Measurements from ENCODE around the gene MXD1. TPM values are rescaled to one million over a fixed set of nuclear protein-coding genes. Genes with fewer than 3 reads are reported as not detected.
A peak's percentile ranks its signal among the peaks of the same experiment; 100 is the strongest.

The MXD1 gene
- total RNA-seq, 1 experiment from 2014 or later = 3.7 TPM

DNA sequence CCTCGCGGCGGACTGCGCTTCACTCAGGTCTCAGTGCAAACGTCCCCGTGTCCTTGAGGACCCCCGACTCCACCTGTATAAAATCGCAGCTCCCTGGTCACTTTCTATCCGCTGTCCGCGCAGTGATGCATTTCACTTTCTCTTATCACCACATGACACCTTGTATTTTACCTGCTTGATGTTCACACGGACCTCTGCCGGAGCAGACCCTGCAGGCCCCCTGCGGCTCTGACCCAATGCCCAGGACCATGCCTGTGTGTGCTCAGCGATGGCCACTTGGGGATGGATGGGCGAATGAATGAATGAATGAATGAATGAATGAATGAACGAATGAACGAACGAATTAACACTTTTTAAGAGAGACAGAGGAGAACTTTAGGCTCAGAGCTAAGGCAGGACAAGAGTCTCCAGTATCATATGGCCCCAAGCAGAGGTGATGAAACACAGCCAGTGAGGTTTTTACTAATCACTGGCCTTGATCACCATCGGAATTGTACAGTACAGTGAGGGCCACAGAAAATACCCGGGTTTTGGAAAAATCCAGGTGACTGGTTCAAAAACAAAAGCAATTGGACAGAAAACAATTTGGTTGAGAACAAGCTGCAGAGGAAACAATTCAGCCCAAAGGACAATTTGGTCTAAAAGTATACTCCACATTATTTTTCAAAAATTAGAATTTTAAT is 34.2 kb downstream of the MXD1 start:
- Histone ChIP-seq H3K23ac (ENCODE audit: insufficient read length, low read depth, low read length) (no peak overlapping the region), H2BK12ac (ENCODE audit: insufficient read length, low read depth, low read length) (no peak overlapping the region), H3K4me2 (ENCODE audit: insufficient read depth, insufficient read length, low read length) (no peak overlapping the region), H2BK5ac (ENCODE audit: insufficient read length, low read length) (no peak overlapping the region), H3K79me2 (ENCODE audit: insufficient read depth, low read length) (no peaks in the 10 kb centered on the region), H4K20me1 (ENCODE audit: control insufficient read depth, insufficient read depth, insufficient read length) (no peaks in the 10 kb centered on the region), H3K27me3 (ENCODE audit: insufficient read depth, low read length) (no peaks in the 10 kb centered on the region), H3K9me3 (ENCODE audit: control insufficient read depth, low read depth, low read length) (no peaks in the 10 kb centered on the region), H2BK20ac (ENCODE audit: low read depth, low read length, poor library complexity, severe bottlenecking) (no peak overlapping the region), H3K4me1 (ENCODE audit: insufficient read depth, low read length) (no peaks in the 10 kb centered on the region), H3K56ac (ENCODE audit: insufficient read length, low read depth, low read length) (no peak overlapping the region), H3K18ac (ENCODE audit: insufficient read length, low read depth, low read length) (no peak overlapping the region), H2AK5ac (ENCODE audit: insufficient read length, low read length) (no peak overlapping the region), H4K91ac (ENCODE audit: insufficient read length, low read depth, low read length) (no peak overlapping the region), H3K4ac (ENCODE audit: low read depth, low read length) (no peak overlapping the region), H2BK15ac (ENCODE audit: low read depth, low read length) (no peak overlapping the region), H3K79me1 (ENCODE audit: insufficient read depth, low read depth, low read length, poor library complexity, severe bottlenecking) (no peaks in the 10 kb centered on the region), H4K5ac (ENCODE audit: insufficient read length, low read depth, low read length) (no peak overlapping the region), H4K8ac (replicated peaks; ENCODE audit: insufficient read length, low read depth, low read length) (no peak overlapping the region), H3K9ac (ENCODE audit: extremely low read depth, insufficient read length, low read length) (no peak overlapping the region), H3K23me2 (ENCODE audit: insufficient read length, low read depth, low read length, poor library complexity, severe bottlenecking) (no peaks in the 10 kb centered on the region), H3K27ac (ENCODE audit: insufficient read length, low read depth, low read length) (no peak overlapping the region), H3T11ph (ENCODE audit: low read length) (no peak overlapping the region), H2BK120ac (ENCODE audit: low read depth, low read length, poor library complexity, severe bottlenecking) (no peak overlapping the region), H3K14ac (ENCODE audit: insufficient read depth, low read length) (no peak overlapping the region), H2AFZ (ENCODE audit: low read length) (no peak overlapping the region)
- TF ChIP-seq, protein P1, sequence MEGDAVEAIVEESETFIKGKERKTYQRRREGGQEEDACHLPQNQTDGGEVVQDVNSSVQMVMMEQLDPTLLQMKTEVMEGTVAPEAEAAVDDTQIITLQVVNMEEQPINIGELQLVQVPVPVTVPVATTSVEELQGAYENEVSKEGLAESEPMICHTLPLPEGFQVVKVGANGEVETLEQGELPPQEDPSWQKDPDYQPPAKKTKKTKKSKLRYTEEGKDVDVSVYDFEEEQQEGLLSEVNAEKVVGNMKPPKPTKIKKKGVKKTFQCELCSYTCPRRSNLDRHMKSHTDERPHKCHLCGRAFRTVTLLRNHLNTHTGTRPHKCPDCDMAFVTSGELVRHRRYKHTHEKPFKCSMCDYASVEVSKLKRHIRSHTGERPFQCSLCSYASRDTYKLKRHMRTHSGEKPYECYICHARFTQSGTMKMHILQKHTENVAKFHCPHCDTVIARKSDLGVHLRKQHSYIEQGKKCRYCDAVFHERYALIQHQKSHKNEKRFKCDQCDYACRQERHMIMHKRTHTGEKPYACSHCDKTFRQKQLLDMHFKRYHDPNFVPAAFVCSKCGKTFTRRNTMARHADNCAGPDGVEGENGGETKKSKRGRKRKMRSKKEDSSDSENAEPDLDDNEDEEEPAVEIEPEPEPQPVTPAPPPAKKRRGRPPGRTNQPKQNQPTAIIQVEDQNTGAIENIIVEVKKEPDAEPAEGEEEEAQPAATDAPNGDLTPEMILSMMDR (conservative IDR thresholded peaks at IDR 0.05) = no peak
- Mint-ChIP-seq H3K27ac (peak overlapping the region in 1 of 3 experiments; percentile 2; a peak in 1 of 7 replicates), H3K9me3 (no peaks in the 10 kb centered on the region), H3K4me1 (peaks cover 3% of the 10 kb centered on the region in 2 experiments; a peak in 2 of 4 replicates), H3K27me3 (ENCODE audit: low read depth) (peaks cover 1% of the 10 kb centered on the region), H3K4me3 (no peak overlapping the region; a peak in 1 of 5 replicates), H3K36me3 (ENCODE audit: insufficient read depth in 1 of 3, low read depth in 3 of 3) (no peaks in the 10 kb centered on the region)
- DNase-seq = no peak
- no CpG with 5 or more reads among the region's 21 CpGs for WGBS (ENCODE audit: extremely low coverage, insufficient read length, low lambda C conversion rate)

All from H9 (cell line).